HG03097 (cell line): ENCODE measurements around the gene BNIP5.

ENCODE experiments used
- ATAC-seq: cut with Tn5 transposase; IDR thresholded peaks from one replicate; pipeline ENCODE4 v1.9.1; 2021; ENCODE audit not compliant: unreplicated experiment, low FRiP score

BNIP5 gene

GRCh38 chr6:36326356-36326995, 10.2 kb downstream of the BNIP5 start:
- no peak for ATAC-seq

- ATAC-seq, result no peak
Observed at GRCh38 chr6:36324715-36325114, 12.0 kb downstream of the BNIP5 start.

GRCh38 chr6:36324191-36324590, 12.5 kb downstream of the BNIP5 start:
- no peak for ATAC-seq

GRCh38 chr6:36323062-36323461, 13.6 kb downstream of the BNIP5 start:
- ATAC-seq, result no peak

- no peak for ATAC-seq
Observed at GRCh38 chr6:36322591-36322990, 14.1 kb downstream of the BNIP5 start.

- ATAC-seq, result no peak
Observed at GRCh38 chr6:36320475-36320874, 16.2 kb downstream of the BNIP5 start.

- ATAC-seq, result no peak
Observed at GRCh38 chr6:36319821-36320220, 16.9 kb downstream of the BNIP5 start.

- no peak for ATAC-seq
Observed at GRCh38 chr6:36319436-36319762, 17.3 kb downstream of the BNIP5 start.

GRCh38 chr6:36318690-36319435, 17.8 kb downstream of the BNIP5 start:
- no peak for ATAC-seq

GRCh38 chr6:36317623-36318022, 19.1 kb downstream of the BNIP5 start:
- ATAC-seq, result no peak

- ATAC-seq, result no peak
Observed at GRCh38 chr6:36315921-36316320, 20.8 kb downstream of the BNIP5 start.

- ATAC-seq, result no peak
Observed at GRCh38 chr6:36314221-36315014, 22.3 kb downstream of the BNIP5 start.

GRCh38 chr6:36313649-36313936, 23.1 kb downstream of the BNIP5 start:
- ATAC-seq, result no peak

- no peak for ATAC-seq
Observed at GRCh38 chr6:36312854-36313648, 23.6 kb downstream of the BNIP5 start.

GRCh38 chr6:36309900-36310299, 26.8 kb downstream of the BNIP5 start:
- no peak for ATAC-seq

GRCh38 chr6:36309203-36309602, 27.5 kb downstream of the BNIP5 start:
- no peak for ATAC-seq

- no peak for ATAC-seq
Observed at GRCh38 chr6:36308514-36308913, 28.2 kb downstream of the BNIP5 start.

- ATAC-seq, result no peak
Observed at GRCh38 chr6:36306375-36306774, 30.3 kb downstream of the BNIP5 start.

GRCh38 chr6:36305885-36306284, 30.8 kb downstream of the BNIP5 start:
- ATAC-seq, result no peak

GRCh38 chr6:36302227-36302976, 34.3 kb downstream of the BNIP5 start:
- ATAC-seq, result no peak
